ENCODE data around the gene PLXNA2.

PLXNA2 gene

DNA sequence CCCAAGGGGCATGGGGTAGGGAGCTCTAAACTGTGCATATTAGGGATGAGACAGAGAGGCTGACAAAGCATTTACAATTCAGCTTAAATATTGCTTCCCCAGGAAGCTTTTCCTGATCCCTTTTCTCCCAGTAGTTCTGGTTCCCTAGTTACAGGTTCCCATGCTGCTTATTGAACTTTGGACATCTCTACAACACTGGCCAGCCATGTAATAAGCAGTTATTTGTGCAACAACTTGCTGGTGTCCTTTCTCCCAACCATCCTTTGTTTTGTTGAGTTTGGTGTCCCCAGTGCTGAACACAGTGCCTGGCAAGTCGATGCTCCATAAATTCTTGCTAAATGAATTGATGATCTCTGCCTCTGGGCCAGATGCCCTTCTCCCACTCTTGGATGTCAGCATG, 80.6 kb downstream of the PLXNA2 start (continued):
- TF ChIP-seq, protein P1, sequence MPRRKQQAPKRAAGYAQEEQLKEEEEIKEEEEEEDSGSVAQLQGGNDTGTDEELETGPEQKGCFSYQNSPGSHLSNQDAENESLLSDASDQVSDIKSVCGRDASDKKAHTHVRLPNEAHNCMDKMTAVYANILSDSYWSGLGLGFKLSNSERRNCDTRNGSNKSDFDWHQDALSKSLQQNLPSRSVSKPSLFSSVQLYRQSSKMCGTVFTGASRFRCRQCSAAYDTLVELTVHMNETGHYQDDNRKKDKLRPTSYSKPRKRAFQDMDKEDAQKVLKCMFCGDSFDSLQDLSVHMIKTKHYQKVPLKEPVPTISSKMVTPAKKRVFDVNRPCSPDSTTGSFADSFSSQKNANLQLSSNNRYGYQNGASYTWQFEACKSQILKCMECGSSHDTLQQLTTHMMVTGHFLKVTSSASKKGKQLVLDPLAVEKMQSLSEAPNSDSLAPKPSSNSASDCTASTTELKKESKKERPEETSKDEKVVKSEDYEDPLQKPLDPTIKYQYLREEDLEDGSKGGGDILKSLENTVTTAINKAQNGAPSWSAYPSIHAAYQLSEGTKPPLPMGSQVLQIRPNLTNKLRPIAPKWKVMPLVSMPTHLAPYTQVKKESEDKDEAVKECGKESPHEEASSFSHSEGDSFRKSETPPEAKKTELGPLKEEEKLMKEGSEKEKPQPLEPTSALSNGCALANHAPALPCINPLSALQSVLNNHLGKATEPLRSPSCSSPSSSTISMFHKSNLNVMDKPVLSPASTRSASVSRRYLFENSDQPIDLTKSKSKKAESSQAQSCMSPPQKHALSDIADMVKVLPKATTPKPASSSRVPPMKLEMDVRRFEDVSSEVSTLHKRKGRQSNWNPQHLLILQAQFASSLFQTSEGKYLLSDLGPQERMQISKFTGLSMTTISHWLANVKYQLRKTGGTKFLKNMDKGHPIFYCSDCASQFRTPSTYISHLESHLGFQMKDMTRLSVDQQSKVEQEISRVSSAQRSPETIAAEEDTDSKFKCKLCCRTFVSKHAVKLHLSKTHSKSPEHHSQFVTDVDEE (CRISPR knock-in tag; IDR thresholded peaks at IDR 0.05): no peak
- TF ChIP-seq TCF4 (CRISPR knock-in tag; IDR thresholded peaks at IDR 0.05; ENCODE audit: borderline replicate concordance): no peak
- TF ChIP-seq, protein P2, sequence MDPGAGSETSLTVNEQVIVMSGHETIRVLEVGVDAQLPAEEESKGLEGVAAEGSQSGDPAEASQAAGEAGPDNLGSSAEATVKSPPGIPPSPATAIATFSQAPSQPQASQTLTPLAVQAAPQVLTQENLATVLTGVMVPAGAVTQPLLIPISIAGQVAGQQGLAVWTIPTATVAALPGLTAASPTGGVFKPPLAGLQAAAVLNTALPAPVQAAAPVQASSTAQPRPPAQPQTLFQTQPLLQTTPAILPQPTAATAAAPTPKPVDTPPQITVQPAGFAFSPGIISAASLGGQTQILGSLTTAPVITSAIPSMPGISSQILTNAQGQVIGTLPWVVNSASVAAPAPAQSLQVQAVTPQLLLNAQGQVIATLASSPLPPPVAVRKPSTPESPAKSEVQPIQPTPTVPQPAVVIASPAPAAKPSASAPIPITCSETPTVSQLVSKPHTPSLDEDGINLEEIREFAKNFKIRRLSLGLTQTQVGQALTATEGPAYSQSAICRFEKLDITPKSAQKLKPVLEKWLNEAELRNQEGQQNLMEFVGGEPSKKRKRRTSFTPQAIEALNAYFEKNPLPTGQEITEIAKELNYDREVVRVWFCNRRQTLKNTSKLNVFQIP (CRISPR knock-in tag; IDR thresholded peaks at IDR 0.05; ENCODE audit: borderline replicate concordance, low read depth): no peak
- TF ChIP-seq GLIS3 (CRISPR knock-in tag; IDR thresholded peaks at IDR 0.05): no peak
- TF ChIP-seq BACH2 (CRISPR knock-in tag; IDR thresholded peaks at IDR 0.05; ENCODE audit: borderline replicate concordance): no peak
- TF ChIP-seq, protein P3, sequence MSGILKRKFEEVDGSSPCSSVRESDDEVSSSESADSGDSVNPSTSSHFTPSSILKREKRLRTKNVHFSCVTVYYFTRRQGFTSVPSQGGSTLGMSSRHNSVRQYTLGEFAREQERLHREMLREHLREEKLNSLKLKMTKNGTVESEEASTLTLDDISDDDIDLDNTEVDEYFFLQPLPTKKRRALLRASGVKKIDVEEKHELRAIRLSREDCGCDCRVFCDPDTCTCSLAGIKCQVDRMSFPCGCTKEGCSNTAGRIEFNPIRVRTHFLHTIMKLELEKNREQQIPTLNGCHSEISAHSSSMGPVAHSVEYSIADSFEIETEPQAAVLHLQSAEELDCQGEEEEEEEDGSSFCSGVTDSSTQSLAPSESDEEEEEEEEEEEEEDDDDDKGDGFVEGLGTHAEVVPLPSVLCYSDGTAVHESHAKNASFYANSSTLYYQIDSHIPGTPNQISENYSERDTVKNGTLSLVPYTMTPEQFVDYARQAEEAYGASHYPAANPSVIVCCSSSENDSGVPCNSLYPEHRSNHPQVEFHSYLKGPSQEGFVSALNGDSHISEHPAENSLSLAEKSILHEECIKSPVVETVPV (CRISPR knock-in tag; IDR thresholded peaks at IDR 0.05): no peak
- no peak for TF ChIP-seq PPARA (CRISPR knock-in tag; IDR thresholded peaks at IDR 0.05; ENCODE audit: borderline replicate concordance)
- no peak for TF ChIP-seq SNAI2 (CRISPR knock-in tag; IDR thresholded peaks at IDR 0.05)
- TF ChIP-seq ZFP3 (CRISPR knock-in tag; IDR thresholded peaks at IDR 0.05): no peak

DNA sequence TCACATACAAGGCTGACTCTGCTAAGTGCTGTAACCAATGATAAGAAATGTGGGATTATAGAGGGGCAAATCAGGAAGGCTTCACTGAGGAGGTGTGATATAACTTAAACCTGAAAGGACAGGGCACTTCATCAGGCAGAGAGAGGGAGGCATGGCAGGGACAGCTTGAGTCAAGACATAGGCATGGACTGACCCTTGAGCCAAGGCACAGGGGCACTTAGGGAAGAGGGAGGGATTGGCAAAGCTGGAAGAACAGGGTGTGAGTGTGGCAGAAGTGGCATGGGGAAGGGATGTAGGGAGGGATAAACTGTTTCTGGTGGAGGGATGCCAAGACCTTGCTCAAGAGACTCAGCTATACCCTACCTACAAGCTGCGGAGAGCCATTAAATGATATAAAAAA, 81.3 kb downstream of the PLXNA2 start:
- ATAC-seq: no peak
- TF ChIP-seq TOX (CRISPR knock-in tag; IDR thresholded peaks at IDR 0.05; ENCODE audit: borderline replicate concordance) (no peak), ZNF70 (CRISPR knock-in tag; IDR thresholded peaks at IDR 0.05) (no peak), OSR1 (CRISPR knock-in tag; IDR thresholded peaks at IDR 0.05) (no peak), ZNF565 (CRISPR knock-in tag; conservative IDR thresholded peaks at IDR 0.05; ENCODE audit: low read depth) (no peak), CSDC2 (CRISPR knock-in tag; IDR thresholded peaks at IDR 0.05) (no peak), BACH2 (CRISPR knock-in tag; IDR thresholded peaks at IDR 0.05; ENCODE audit: borderline replicate concordance) (no peak), ZNF8 (CRISPR knock-in tag; IDR thresholded peaks at IDR 0.05) (no peak), TCF4 (CRISPR knock-in tag; IDR thresholded peaks at IDR 0.05; ENCODE audit: borderline replicate concordance) (no peak), GLIS3 (CRISPR knock-in tag; IDR thresholded peaks at IDR 0.05) (no peak), ARNTL (CRISPR knock-in tag; IDR thresholded peaks at IDR 0.05; ENCODE audit: borderline replicate concordance, low read depth) (no peak), ISL1 (CRISPR knock-in tag; IDR thresholded peaks at IDR 0.05) (no peak), ZC3H10 (CRISPR knock-in tag; IDR thresholded peaks at IDR 0.05) (no peak), PPARA (CRISPR knock-in tag; IDR thresholded peaks at IDR 0.05; ENCODE audit: borderline replicate concordance) (no peak), ESRRG (CRISPR knock-in tag; IDR thresholded peaks at IDR 0.05) (no peak)
- TF ChIP-seq, protein P4, sequence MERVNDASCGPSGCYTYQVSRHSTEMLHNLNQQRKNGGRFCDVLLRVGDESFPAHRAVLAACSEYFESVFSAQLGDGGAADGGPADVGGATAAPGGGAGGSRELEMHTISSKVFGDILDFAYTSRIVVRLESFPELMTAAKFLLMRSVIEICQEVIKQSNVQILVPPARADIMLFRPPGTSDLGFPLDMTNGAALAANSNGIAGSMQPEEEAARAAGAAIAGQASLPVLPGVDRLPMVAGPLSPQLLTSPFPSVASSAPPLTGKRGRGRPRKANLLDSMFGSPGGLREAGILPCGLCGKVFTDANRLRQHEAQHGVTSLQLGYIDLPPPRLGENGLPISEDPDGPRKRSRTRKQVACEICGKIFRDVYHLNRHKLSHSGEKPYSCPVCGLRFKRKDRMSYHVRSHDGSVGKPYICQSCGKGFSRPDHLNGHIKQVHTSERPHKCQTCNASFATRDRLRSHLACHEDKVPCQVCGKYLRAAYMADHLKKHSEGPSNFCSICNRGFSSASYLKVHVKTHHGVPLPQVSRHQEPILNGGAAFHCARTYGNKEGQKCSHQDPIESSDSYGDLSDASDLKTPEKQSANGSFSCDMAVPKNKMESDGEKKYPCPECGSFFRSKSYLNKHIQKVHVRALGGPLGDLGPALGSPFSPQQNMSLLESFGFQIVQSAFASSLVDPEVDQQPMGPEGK (CRISPR knock-in tag; IDR thresholded peaks at IDR 0.05; ENCODE audit: borderline replicate concordance): no peak
- TF ChIP-seq, protein P3 (CRISPR knock-in tag; IDR thresholded peaks at IDR 0.05): no peak
- TF ChIP-seq, protein P1 (CRISPR knock-in tag; IDR thresholded peaks at IDR 0.05): no peak
- TF ChIP-seq, protein P5, sequence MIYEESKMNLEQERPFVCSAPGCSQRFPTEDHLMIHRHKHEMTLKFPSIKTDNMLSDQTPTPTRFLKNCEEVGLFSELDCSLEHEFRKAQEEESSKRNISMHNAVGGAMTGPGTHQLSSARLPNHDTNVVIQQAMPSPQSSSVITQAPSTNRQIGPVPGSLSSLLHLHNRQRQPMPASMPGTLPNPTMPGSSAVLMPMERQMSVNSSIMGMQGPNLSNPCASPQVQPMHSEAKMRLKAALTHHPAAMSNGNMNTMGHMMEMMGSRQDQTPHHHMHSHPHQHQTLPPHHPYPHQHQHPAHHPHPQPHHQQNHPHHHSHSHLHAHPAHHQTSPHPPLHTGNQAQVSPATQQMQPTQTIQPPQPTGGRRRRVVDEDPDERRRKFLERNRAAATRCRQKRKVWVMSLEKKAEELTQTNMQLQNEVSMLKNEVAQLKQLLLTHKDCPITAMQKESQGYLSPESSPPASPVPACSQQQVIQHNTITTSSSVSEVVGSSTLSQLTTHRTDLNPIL (CRISPR knock-in tag; IDR thresholded peaks at IDR 0.05; ENCODE audit: low read depth): no peak
- TF ChIP-seq, protein P2 (CRISPR knock-in tag; IDR thresholded peaks at IDR 0.05; ENCODE audit: borderline replicate concordance, low read depth): no peak
